GM19238 (cell line): Measurements from ENCODE around the gene HSCB.
"Not testable (repeated sequence)": the region's sequence is repeated elsewhere in the genome, so short reads cannot be mapped to it uniquely, and the experiment has no call there.

ENCODE experiments used
- DNase-seq: peaks from one replicate; pipeline ENCODE4 v3.0.0; 2011; ENCODE audit warnings: low spot score; ENCODE audit not compliant: insufficient read length

Gene HSCB

GRCh38 chr22:28791124-28791523, 49.3 kb downstream of the HSCB start:
- no peak for DNase-seq

- peak; percentile 22 for DNase-seq
Observed at GRCh38 chr22:28791841-28792490, 50.1 kb downstream of the HSCB start.

GRCh38 chr22:28792491-28793383, 50.9 kb downstream of the HSCB start:
- DNase-seq, result no peak

GRCh38 chr22:28793976-28794584, 52.2 kb downstream of the HSCB start:
- DNase-seq, result no peak

GRCh38 chr22:28795071-28795693, 53.3 kb downstream of the HSCB start:
- DNase-seq, result no peak

GRCh38 chr22:28795932-28796856, 54.4 kb downstream of the HSCB start:
- DNase-seq, result no peak

- DNase-seq, result no peak
Observed at GRCh38 chr22:28798810-28799605, 57.2 kb downstream of the HSCB start.

GRCh38 chr22:28799606-28800307, 57.9 kb downstream of the HSCB start:
- no peak for DNase-seq

- peak; percentile 88 for DNase-seq
Observed at GRCh38 chr22:28800308-28801041, 58.6 kb downstream of the HSCB start, which contains the start of gene XBP1. XBP1 (minus strand) TSS chr22:28800569.

- no peak for DNase-seq
Observed at GRCh38 chr22:28801845-28802594, 60.2 kb downstream of the HSCB start.

- DNase-seq, result no peak
Observed at GRCh38 chr22:28802595-28803123, 60.8 kb downstream of the HSCB start.

- not testable (repeated sequence) for DNase-seq
Observed at GRCh38 chr22:28805426-28805825, 63.6 kb downstream of the HSCB start.
